Measurements from ENCODE around the gene USP24.
"Not testable (repeated sequence)": the region's sequence is repeated elsewhere in the genome, so short reads cannot be mapped to it uniquely, and the experiment has no call there.

USP24 gene

DNA sequence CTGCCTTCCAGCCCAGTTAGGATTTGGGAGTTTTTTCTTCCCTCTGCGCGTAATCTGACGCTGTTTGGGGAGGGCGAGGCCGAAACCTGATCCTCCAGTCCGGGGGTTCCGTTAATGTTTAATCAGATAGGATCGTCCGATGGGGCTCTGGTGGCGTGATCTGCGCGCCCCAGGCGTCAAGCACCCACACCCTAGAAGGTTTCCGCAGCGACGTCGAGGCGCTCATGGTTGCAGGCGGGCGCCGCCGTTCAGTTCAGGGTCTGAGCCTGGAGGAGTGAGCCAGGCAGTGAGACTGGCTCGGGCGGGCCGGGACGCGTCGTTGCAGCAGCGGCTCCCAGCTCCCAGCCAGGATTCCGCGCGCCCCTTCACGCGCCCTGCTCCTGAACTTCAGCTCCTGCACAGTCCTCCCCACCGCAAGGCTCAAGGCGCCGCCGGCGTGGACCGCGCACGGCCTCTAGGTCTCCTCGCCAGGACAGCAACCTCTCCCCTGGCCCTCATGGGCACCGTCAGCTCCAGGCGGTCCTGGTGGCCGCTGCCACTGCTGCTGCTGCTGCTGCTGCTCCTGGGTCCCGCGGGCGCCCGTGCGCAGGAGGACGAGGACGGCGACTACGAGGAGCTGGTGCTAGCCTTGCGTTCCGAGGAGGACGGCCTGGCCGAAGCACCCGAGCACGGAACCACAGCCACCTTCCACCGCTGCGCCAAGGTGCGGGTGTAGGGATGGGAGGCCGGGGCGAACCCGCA lies 175.7 kb downstream of the USP24 start, which contains the start of gene PCSK9:
Gene PCSK9 (plus strand): TSS at position 207 of the 741 bp plus-strand sequence. CDS start 290 bp downstream, at position 497.
- no peaks in the 10 kb centered on the region for H3K9me3 ChIP-seq (ENCODE audit: control insufficient read depth in 5 of 5, low read length in 5 of 5)
- no peak within 1 kb of the TSS for H3K27ac ChIP-seq (ENCODE audit: low read depth, low read length)
- H3K4me3 ChIP-seq (ENCODE audit: low read depth in 1 of 5, low read length in 5 of 5): peak within 1 kb of the TSS in 2 of 5 donors; percentile 5 to 66
- no peak within 1 kb of the TSS for H3K9ac ChIP-seq (ENCODE audit: low read length in 5 of 5)
- peaks cover 14 to 45% (median 42%) of the 10 kb centered on the region in 5 donors for H3K27me3 ChIP-seq (ENCODE audit: control insufficient read depth in 5 of 5, insufficient read depth in 4 of 5, low read length in 5 of 5)
- peaks cover 0 to 22% (median 11%) of the 10 kb centered on the region in 5 donors for H3K4me1 ChIP-seq (ENCODE audit: control insufficient read depth in 5 of 5, insufficient read depth in 5 of 5, low read length in 5 of 5)
- no peaks in the 10 kb centered on the region for H3K36me3 ChIP-seq (ENCODE audit: control insufficient read depth in 5 of 5, insufficient read depth in 5 of 5, low read length in 5 of 5)

- no peak overlapping the region for H3K27ac ChIP-seq (ENCODE audit: low read depth, low read length)
- H3K36me3 ChIP-seq (ENCODE audit: control insufficient read depth in 5 of 5, insufficient read depth in 5 of 5, low read length in 5 of 5): no peaks in the 10 kb centered on the region
- no peak overlapping the region for H3K9ac ChIP-seq (ENCODE audit: low read length in 5 of 5)
- no peak overlapping the region for H3K4me3 ChIP-seq (ENCODE audit: low read depth in 1 of 5, low read length in 5 of 5)
- H3K27me3 ChIP-seq (ENCODE audit: control insufficient read depth in 5 of 5, insufficient read depth in 4 of 5, low read length in 5 of 5): peaks cover 14 to 45% (median 44%) of the 10 kb centered on the region in 5 donors
- H3K4me1 ChIP-seq (ENCODE audit: control insufficient read depth in 5 of 5, insufficient read depth in 5 of 5, low read length in 5 of 5): peaks cover 0 to 22% (median 11%) of the 10 kb centered on the region in 5 donors
- H3K9me3 ChIP-seq (ENCODE audit: control insufficient read depth in 5 of 5, low read length in 5 of 5): no peaks in the 10 kb centered on the region
These were observed 176.2 kb downstream of the USP24 start for GRCh38 chr1:55038974-55039341.

- H3K27me3 ChIP-seq (ENCODE audit: control insufficient read depth in 5 of 5, insufficient read depth in 4 of 5, low read length in 5 of 5): peaks cover 14 to 49% (median 48%) of the 10 kb centered on the region in 5 donors
- no peaks in the 10 kb centered on the region for H3K36me3 ChIP-seq (ENCODE audit: control insufficient read depth in 5 of 5, insufficient read depth in 5 of 5, low read length in 5 of 5)
- no peaks in the 10 kb centered on the region for H3K9me3 ChIP-seq (ENCODE audit: control insufficient read depth in 5 of 5, low read length in 5 of 5)
- H3K4me1 ChIP-seq (ENCODE audit: control insufficient read depth in 5 of 5, insufficient read depth in 5 of 5, low read length in 5 of 5): peaks cover 0 to 22% (median 11%) of the 10 kb centered on the region in 5 donors
- no peak overlapping the region for H3K27ac ChIP-seq (ENCODE audit: low read depth, low read length)
- H3K4me3 ChIP-seq (ENCODE audit: low read depth in 1 of 5, low read length in 5 of 5): no peak overlapping the region
- no peak overlapping the region for H3K9ac ChIP-seq (ENCODE audit: low read length in 5 of 5)
These were observed 176.7 kb downstream of the USP24 start for GRCh38 chr1:55038552-55038838.

DNA sequence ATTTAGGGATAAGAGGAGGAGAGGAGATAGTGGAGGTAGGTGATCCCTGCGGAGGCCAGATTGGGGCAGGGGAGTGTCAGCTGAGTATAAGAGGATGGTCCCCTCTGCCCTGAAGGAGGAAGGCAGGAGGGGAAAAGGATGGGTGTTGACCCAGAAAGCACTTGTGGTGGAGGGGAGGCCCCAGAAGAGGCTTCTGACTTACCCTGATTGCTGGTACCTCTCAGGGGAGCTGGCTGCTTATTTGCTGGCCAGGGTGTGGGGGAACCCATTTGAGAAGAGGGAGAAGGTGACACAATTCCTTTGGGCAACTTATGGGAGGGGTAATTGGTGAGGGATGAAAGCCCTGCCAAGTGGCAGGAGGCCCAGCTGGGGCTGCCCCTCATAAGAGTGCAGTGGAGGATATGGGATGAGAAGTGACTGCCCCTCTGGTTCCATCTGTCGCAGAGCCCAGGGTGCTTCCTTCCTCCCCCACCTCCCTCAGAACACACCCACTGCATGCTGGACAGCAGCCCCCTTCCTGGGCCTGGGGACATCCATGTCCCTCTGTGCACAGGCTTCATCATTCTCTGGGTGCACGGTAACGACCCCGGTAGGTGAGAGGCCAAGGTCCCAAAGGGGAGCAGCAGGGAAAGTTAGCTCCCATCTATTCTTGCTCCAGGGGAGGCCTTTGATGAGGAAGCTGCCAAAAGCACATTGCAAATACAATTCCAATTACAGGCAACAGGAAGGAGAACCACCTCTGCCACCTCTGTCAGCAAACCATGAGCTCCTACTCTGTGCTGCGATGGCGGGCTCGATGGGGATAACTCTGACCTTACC lies 177.2 kb downstream of the USP24 start:
- H3K4me3 ChIP-seq (ENCODE audit: low read depth in 1 of 5, low read length in 5 of 5): no peak overlapping the region
- H3K36me3 ChIP-seq (ENCODE audit: control insufficient read depth in 5 of 5, insufficient read depth in 5 of 5, low read length in 5 of 5): no peaks in the 10 kb centered on the region
- H3K27ac ChIP-seq (ENCODE audit: low read depth, low read length): no peak overlapping the region
- peaks cover 14 to 52% (median 48%) of the 10 kb centered on the region in 5 donors for H3K27me3 ChIP-seq (ENCODE audit: control insufficient read depth in 5 of 5, insufficient read depth in 4 of 5, low read length in 5 of 5)
- peaks cover 0 to 22% (median 11%) of the 10 kb centered on the region in 5 donors for H3K4me1 ChIP-seq (ENCODE audit: control insufficient read depth in 5 of 5, insufficient read depth in 5 of 5, low read length in 5 of 5)
- no peaks in the 10 kb centered on the region for H3K9me3 ChIP-seq (ENCODE audit: control insufficient read depth in 5 of 5, low read length in 5 of 5)
- no peak overlapping the region for H3K9ac ChIP-seq (ENCODE audit: low read length in 5 of 5)

- H3K4me1 ChIP-seq (ENCODE audit: control insufficient read depth in 5 of 5, insufficient read depth in 5 of 5, low read length in 5 of 5): peaks cover 0 to 20% (median 11%) of the 10 kb centered on the region in 5 donors
- H3K27me3 ChIP-seq (ENCODE audit: control insufficient read depth in 5 of 5, insufficient read depth in 4 of 5, low read length in 5 of 5): peaks cover 14 to 50% (median 44%) of the 10 kb centered on the region in 5 donors
- no peaks in the 10 kb centered on the region for H3K36me3 ChIP-seq (ENCODE audit: control insufficient read depth in 5 of 5, insufficient read depth in 5 of 5, low read length in 5 of 5)
- no peaks in the 10 kb centered on the region for H3K9me3 ChIP-seq (ENCODE audit: control insufficient read depth in 5 of 5, low read length in 5 of 5)
- H3K27ac ChIP-seq (ENCODE audit: low read depth, low read length): no peak overlapping the region
- no peak overlapping the region for H3K9ac ChIP-seq (ENCODE audit: low read length in 5 of 5)
- H3K4me3 ChIP-seq (ENCODE audit: low read depth in 1 of 5, low read length in 5 of 5): no peak overlapping the region
These were observed 179.3 kb downstream of the USP24 start for GRCh38 chr1:55035904-55036303.

GRCh38 chr1:55034476-55035133 lies 180.6 kb downstream of the USP24 start:
- H3K9me3 ChIP-seq (ENCODE audit: control insufficient read depth in 5 of 5, low read length in 5 of 5): no peaks in the 10 kb centered on the region
- peaks cover 14 to 37% (median 31%) of the 10 kb centered on the region in 5 donors for H3K27me3 ChIP-seq (ENCODE audit: control insufficient read depth in 5 of 5, insufficient read depth in 4 of 5, low read length in 5 of 5)
- H3K27ac ChIP-seq (ENCODE audit: low read depth, low read length): no peak overlapping the region
- H3K9ac ChIP-seq (ENCODE audit: low read length in 5 of 5): no peak overlapping the region
- no peak overlapping the region for H3K4me3 ChIP-seq (ENCODE audit: low read depth in 1 of 5, low read length in 5 of 5)
- peaks cover 0 to 7% (median 5%) of the 10 kb centered on the region in 5 donors for H3K4me1 ChIP-seq (ENCODE audit: control insufficient read depth in 5 of 5, insufficient read depth in 5 of 5, low read length in 5 of 5)
- H3K36me3 ChIP-seq (ENCODE audit: control insufficient read depth in 5 of 5, insufficient read depth in 5 of 5, low read length in 5 of 5): no peaks in the 10 kb centered on the region

- H3K4me3 ChIP-seq (ENCODE audit: low read depth in 1 of 5, low read length in 5 of 5): no peak overlapping the region
- H3K27ac ChIP-seq (ENCODE audit: low read depth, low read length): no peak overlapping the region
- peaks cover 12 to 27% (median 19%) of the 10 kb centered on the region in 5 donors for H3K27me3 ChIP-seq (ENCODE audit: control insufficient read depth in 5 of 5, insufficient read depth in 4 of 5, low read length in 5 of 5)
- H3K36me3 ChIP-seq (ENCODE audit: control insufficient read depth in 5 of 5, insufficient read depth in 5 of 5, low read length in 5 of 5): no peaks in the 10 kb centered on the region
- no peak overlapping the region for H3K9ac ChIP-seq (ENCODE audit: low read length in 5 of 5)
- H3K4me1 ChIP-seq (ENCODE audit: control insufficient read depth in 5 of 5, insufficient read depth in 5 of 5, low read length in 5 of 5): no peaks in the 10 kb centered on the region
- H3K9me3 ChIP-seq (ENCODE audit: control insufficient read depth in 5 of 5, low read length in 5 of 5): no peaks in the 10 kb centered on the region
These were observed 181.9 kb downstream of the USP24 start for GRCh38 chr1:55033265-55033614.

GRCh38 chr1:55031098-55031497 lies 184.1 kb downstream of the USP24 start:
- not testable (repeated sequence) for H3K36me3 ChIP-seq (ENCODE audit: control insufficient read depth in 5 of 5, insufficient read depth in 5 of 5, low read length in 5 of 5); H3K9ac ChIP-seq (ENCODE audit: low read length in 5 of 5); H3K4me1 ChIP-seq (ENCODE audit: control insufficient read depth in 5 of 5, insufficient read depth in 5 of 5, low read length in 5 of 5); H3K4me3 ChIP-seq (ENCODE audit: low read depth in 1 of 5, low read length in 5 of 5); H3K27ac ChIP-seq (ENCODE audit: low read depth, low read length); H3K9me3 ChIP-seq (ENCODE audit: control insufficient read depth in 5 of 5, low read length in 5 of 5)
- peaks cover 3 to 17% (median 13%) of the 10 kb centered on the region in 5 donors for H3K27me3 ChIP-seq (ENCODE audit: control insufficient read depth in 5 of 5, insufficient read depth in 4 of 5, low read length in 5 of 5)

- not testable (repeated sequence) for H3K9me3 ChIP-seq (ENCODE audit: control insufficient read depth in 5 of 5, low read length in 5 of 5); H3K4me3 ChIP-seq (ENCODE audit: low read depth in 1 of 5, low read length in 5 of 5); H3K36me3 ChIP-seq (ENCODE audit: control insufficient read depth in 5 of 5, insufficient read depth in 5 of 5, low read length in 5 of 5)
These were observed 188.5 kb downstream of the USP24 start for GRCh38 chr1:55026682-55027081.

DNA sequence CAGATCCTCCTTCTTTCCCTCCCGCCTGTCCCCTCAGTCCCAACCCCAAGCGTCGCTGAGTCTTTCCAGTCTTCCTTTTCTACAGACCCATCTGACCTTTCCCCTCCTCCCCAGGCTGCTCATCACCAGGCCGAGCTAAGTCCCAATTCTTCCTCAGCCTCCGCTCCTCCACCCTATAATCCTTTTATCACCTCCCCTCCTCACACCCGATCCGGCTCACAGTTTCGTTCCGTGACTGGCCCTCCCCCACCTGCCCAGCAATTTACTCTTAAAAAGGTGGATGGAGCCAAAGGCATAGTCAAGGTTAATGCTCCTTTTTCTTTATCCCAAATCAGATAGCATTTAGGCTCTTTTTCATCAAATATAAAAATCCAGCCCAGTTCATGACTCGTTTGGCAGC lies 191.0 kb downstream of the USP24 start:
- H3K4me3 ChIP-seq (ENCODE audit: low read depth in 1 of 5, low read length in 5 of 5); H3K36me3 ChIP-seq (ENCODE audit: control insufficient read depth in 5 of 5, insufficient read depth in 5 of 5, low read length in 5 of 5); H3K9me3 ChIP-seq (ENCODE audit: control insufficient read depth in 5 of 5, low read length in 5 of 5); H3K4me1 ChIP-seq (ENCODE audit: control insufficient read depth in 5 of 5, insufficient read depth in 5 of 5, low read length in 5 of 5); H3K27ac ChIP-seq (ENCODE audit: low read depth, low read length); H3K9ac ChIP-seq (ENCODE audit: low read length in 5 of 5): not testable (repeated sequence)
- peaks cover 2 to 11% (median 6%) of the 10 kb centered on the region in 5 donors for H3K27me3 ChIP-seq (ENCODE audit: control insufficient read depth in 5 of 5, insufficient read depth in 4 of 5, low read length in 5 of 5)

More at GRCh38 chr1:55026682-55027081, 188.5 kb downstream of the USP24 start:
- not testable (repeated sequence) for H3K9ac ChIP-seq (ENCODE audit: low read length in 5 of 5); H3K27ac ChIP-seq (ENCODE audit: low read depth, low read length); H3K27me3 ChIP-seq (ENCODE audit: control insufficient read depth in 5 of 5, insufficient read depth in 4 of 5, low read length in 5 of 5); H3K4me1 ChIP-seq (ENCODE audit: control insufficient read depth in 5 of 5, insufficient read depth in 5 of 5, low read length in 5 of 5)
